ENCODE results near the gene EMC9. TPM values are rescaled to one million over a fixed set of nuclear protein-coding genes. Genes with fewer than 3 reads are reported as not detected.

The EMC9 gene
- total and polyA plus RNA-seq, 10 of the 15 experiments (the other 5 are each of a cell fraction or from before 2014, with no cell fraction given), result 15.3 to 60.5 (median 30.3) TPM

DNA sequence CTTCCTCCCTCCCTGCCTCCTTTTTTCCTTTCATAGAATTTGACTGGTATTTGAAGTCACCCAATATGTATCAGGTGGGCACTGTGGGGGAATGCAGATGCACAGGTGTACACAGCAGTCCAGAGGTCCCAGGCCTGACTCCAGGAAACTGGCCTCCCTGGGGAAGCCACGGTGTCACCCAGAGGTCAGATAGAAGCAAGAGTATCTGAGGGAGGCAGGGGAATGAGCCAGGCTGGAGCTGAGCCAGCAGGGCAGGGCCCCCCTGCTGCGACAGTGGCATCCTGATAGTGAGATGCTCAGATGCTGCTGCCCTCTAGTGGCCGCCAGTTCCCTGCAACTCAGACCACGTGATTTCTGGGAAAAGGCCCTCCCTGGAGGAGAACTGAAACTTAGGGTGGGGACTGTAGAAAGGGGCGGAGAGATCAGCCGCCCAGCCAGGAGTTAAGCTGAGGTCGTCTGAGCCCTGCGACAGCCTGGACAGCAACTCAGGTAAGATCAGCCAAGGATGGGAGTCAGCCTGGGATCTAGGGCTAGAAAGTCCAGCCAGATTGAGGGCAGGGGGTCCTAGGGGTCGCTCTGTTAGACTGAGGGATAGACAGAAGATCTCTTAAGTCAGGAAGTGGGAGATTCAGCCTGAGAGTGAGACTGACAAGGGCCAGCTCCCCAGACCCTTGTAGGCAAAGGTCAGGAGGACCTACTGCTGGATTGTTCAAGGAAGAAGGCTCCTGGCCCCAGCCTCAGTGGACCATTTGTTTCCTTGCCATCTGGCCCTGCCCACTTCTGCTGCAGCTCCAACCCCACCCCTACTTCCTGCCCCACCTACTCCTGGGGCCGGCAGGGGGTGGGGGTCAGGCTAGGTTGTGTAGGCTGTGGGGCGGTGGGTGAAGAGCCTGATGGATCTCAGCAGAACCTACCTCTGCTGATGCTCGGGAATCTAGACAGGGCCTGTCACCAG is 19.7 kb upstream of the EMC9 start, which contains the start of gene IRF9 (continued):
- peak; percentile 41; the same call in 1 of the 2 replicates for TF ChIP-seq TCF7 (IDR thresholded peaks at IDR 0.05; ENCODE audit: borderline replicate concordance)
- TF ChIP-seq E2F8 (IDR thresholded peaks at IDR 0.05; ENCODE audit: low read depth, partially characterized antibody), result peak; percentile 58
- no peak for TF ChIP-seq E4F1 (IDR thresholded peaks at IDR 0.05; ENCODE audit: borderline replicate concordance, partially characterized antibody)
- no peak for TF ChIP-seq HDAC6 (IDR thresholded peaks at IDR 0.05; ENCODE audit: unreplicated experiment)
- TF ChIP-seq WRNIP1 (IDR thresholded peaks at IDR 0.05; ENCODE audit: borderline replicate concordance, low read depth, low read length), result peak; percentile 8; the same call in 1 of the 2 replicates
- 0 out of 2 replicates have a peak, but pooled peaks have one; percentile 54 for TF ChIP-seq CREM (IDR thresholded peaks at IDR 0.05; ENCODE audit: low read depth)
- TF ChIP-seq CTCF (IDR thresholded peaks at IDR 0.05 in 2 of 3, conservative IDR thresholded peaks at IDR 0.05 in 1 of 3; ENCODE audit: control insufficient read depth in 2 of 3, extremely low read depth in 1 of 3, insufficient read depth in 1 of 3, low read depth in 3 of 3, low read length in 3 of 3), result peak; percentile 92 to 99 (median 98); a peak in 5 of 6 replicates
- TF ChIP-seq, protein P1, sequence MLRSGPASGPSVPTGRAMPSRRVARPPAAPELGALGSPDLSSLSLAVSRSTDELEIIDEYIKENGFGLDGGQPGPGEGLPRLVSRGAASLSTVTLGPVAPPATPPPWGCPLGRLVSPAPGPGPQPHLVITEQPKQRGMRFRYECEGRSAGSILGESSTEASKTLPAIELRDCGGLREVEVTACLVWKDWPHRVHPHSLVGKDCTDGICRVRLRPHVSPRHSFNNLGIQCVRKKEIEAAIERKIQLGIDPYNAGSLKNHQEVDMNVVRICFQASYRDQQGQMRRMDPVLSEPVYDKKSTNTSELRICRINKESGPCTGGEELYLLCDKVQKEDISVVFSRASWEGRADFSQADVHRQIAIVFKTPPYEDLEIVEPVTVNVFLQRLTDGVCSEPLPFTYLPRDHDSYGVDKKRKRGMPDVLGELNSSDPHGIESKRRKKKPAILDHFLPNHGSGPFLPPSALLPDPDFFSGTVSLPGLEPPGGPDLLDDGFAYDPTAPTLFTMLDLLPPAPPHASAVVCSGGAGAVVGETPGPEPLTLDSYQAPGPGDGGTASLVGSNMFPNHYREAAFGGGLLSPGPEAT (IDR thresholded peaks at IDR 0.05; ENCODE audit: low read depth), result peak; percentile 73
- peak; percentile 55; the same call in 1 of the 2 replicates for TF ChIP-seq PAX5 (IDR thresholded peaks at IDR 0.05; ENCODE audit: borderline replicate concordance, low read depth, low read length)
